Adrenal gland (tissue), 5 donors: ENCODE results near the gene PPP3CA.

Source experiments
- CTCF ChIP-seq, 6 experiments: fragments of 450-650 bp in 4 of 6; fragments of 200-600 bp in 2 of 6; sonication (generic) in 1 of 6; IDR thresholded peaks; 1 replicate in 5 of 6; 2 replicates in 1 of 6; pipeline versions ENCODE4 v1.5.1 to v1.8.0; 2016 to 2021; ENCODE audit warnings: antibody characterized with exemption in 6 of 6, mild to moderate bottlenecking in 2 of 6, moderate library complexity in 1 of 6
- POLR2A ChIP-seq, 2 donors: fragments of 450-650 bp; IDR thresholded peaks; one replicate each; pipeline ENCODE4 v1.6.1; 2017; ENCODE audit warnings: antibody characterized with exemption in 2 of 2, mild to moderate bottlenecking in 2 of 2, moderate library complexity in 1 of 2
- donor health status: DM: no; HTN: no; CAD: no.

DNA sequence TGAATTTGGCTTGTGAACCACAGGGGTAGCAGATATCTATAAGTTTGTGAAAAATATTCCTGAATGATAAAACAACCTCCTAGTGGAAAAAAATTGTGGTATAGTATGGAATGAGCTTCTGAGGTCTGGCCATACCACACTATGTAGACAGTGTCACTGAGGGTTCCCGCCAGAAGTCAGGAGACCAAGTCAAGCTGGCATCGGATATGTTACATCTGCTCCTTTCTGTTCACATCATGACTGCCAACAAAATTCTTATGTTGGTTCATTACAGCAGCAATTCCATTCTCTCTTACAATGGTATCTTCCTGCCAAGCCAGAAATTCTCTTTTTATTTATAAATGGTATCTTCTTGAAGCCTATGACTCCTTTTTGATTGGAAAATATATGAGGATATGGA, 273.0 kb downstream of the PPP3CA start:
- TF ChIP-seq POLR2A (IDR thresholded peaks at IDR 0.05): no peak
- no peak for TF ChIP-seq CTCF (IDR thresholded peaks at IDR 0.05)
